ENCODE results near the gene MS4A6E. TPM values are rescaled to one million over a fixed set of nuclear protein-coding genes. Genes with fewer than 3 reads are reported as not detected.
"Not testable (repeated sequence)": the region's sequence is repeated elsewhere in the genome, so short reads cannot be mapped to it uniquely, and the experiment has no call there.

The MS4A6E gene
- polyA plus RNA-seq, 1 donor, result not detected

- DNase-seq, result no peak
These were observed 9.8 kb downstream of the MS4A6E start for GRCh38 chr11:60336767-60337391.

GRCh38 chr11:60338053-60338452, 11.0 kb downstream of the MS4A6E start:
- DNase-seq, result no peak

GRCh38 chr11:60339356-60339755, 12.3 kb downstream of the MS4A6E start:
- no peak for DNase-seq

GRCh38 chr11:60343094-60343704, 16.1 kb downstream of the MS4A6E start:
- DNase-seq, result no peak

GRCh38 chr11:60344146-60344545, 17.1 kb downstream of the MS4A6E start:
- no peak for DNase-seq

GRCh38 chr11:60345489-60345888, 18.4 kb downstream of the MS4A6E start:
- DNase-seq, result no peak

- no peak for DNase-seq
These were observed 20.2 kb downstream of the MS4A6E start for GRCh38 chr11:60347084-60347797.

- no peak for DNase-seq
These were observed 21.1 kb downstream of the MS4A6E start for GRCh38 chr11:60348116-60348515.

GRCh38 chr11:60349990-60350389, 22.9 kb downstream of the MS4A6E start:
- no peak for DNase-seq

- DNase-seq, result no peak
These were observed 30.7 kb downstream of the MS4A6E start for GRCh38 chr11:60357771-60358170.

- DNase-seq, result no peak
These were observed 33.6 kb downstream of the MS4A6E start for GRCh38 chr11:60360621-60361020.

- no peak for DNase-seq
These were observed 35.2 kb downstream of the MS4A6E start for GRCh38 chr11:60362241-60362640.

- peak; percentile 62 for DNase-seq
These were observed 36.8 kb downstream of the MS4A6E start for GRCh38 chr11:60363542-60364470.

- DNase-seq, result not testable (repeated sequence)
These were observed 39.3 kb downstream of the MS4A6E start for GRCh38 chr11:60366262-60366904.

- no peak for DNase-seq
These were observed 40.0 kb downstream of the MS4A6E start for GRCh38 chr11:60367009-60367408.

- DNase-seq, result no peak
These were observed 40.8 kb downstream of the MS4A6E start for GRCh38 chr11:60367896-60368295.

GRCh38 chr11:60370252-60370810, 43.3 kb downstream of the MS4A6E start:
- DNase-seq, result no peak

GRCh38 chr11:60370811-60371298, 43.8 kb downstream of the MS4A6E start:
- DNase-seq, result no peak

- no peak for DNase-seq
These were observed 44.3 kb downstream of the MS4A6E start for GRCh38 chr11:60371386-60371785.

GRCh38 chr11:60371854-60372253, 44.8 kb downstream of the MS4A6E start:
- no peak for DNase-seq

GRCh38 chr11:60372767-60373166, 45.7 kb downstream of the MS4A6E start:
- DNase-seq, result no peak

GRCh38 chr11:60375316-60375715, 48.3 kb downstream of the MS4A6E start:
- no peak for DNase-seq

Measured in hindlimb muscle (tissue), 1 donor.